Gastrocnemius medialis (tissue), 4 donors: ENCODE results near the gene ATF4. TPM values are rescaled to one million over a fixed set of nuclear protein-coding genes. Genes with fewer than 3 reads are reported as not detected.
A peak's percentile ranks its signal among the peaks of the same experiment; 100 is the strongest.

Experiments used
- ATAC-seq, 2 donors: fragments of 150-250 bp; one replicate each; pipeline ENCODE4 v1.9.1; 2016
- DNase-seq, 2 donors: peaks; one replicate each; pipeline ENCODE4 v3.0.0-alpha.2; 2019
- H3K27ac ChIP-seq, 4 donors: fragments of 200-600 bp; sonication (generic); 1 replicate in 1 of 4; 2 replicates in 3 of 4; pipeline ENCODE4 v1.5.1; 2016 to 2018; ENCODE audit warnings: mild to moderate bottlenecking in 2 of 4, moderate library complexity in 1 of 4
- H3K27me3 ChIP-seq, 3 donors: fragments of 200-600 bp; sonication (generic) in 2 of 3; 1 replicate in 1 of 3; 2 replicates in 2 of 3; pipeline versions ENCODE4 v1.5.1 to v1.6.0; 2016 to 2019; ENCODE audit warnings: mild to moderate bottlenecking in 1 of 3, moderate library complexity in 1 of 3
- H3K36me3 ChIP-seq, 2 donors: fragments of 200-600 bp; sonication (generic) in 1 of 2; one replicate each; pipeline ENCODE4 v1.5.1; 2017 to 2018
- H3K4me1 ChIP-seq, 2 donors: fragments of 200-600 bp; sonication (generic) in 1 of 2; one replicate each; pipeline ENCODE4 v1.5.1; 2016 to 2017; ENCODE audit warnings: mild to moderate bottlenecking in 2 of 2
- H3K4me3 ChIP-seq, 4 donors: fragments of 200-600 bp; sonication (generic) in 3 of 4; 1 replicate in 1 of 4; 2 replicates in 3 of 4; pipeline ENCODE4 v1.5.1; 2016 to 2019; ENCODE audit warnings: mild to moderate bottlenecking in 2 of 4
- H3K9me3 ChIP-seq, 3 donors: fragments of 200-600 bp; sonication (generic) in 2 of 3; 1 replicate in 1 of 3; 2 replicates in 2 of 3; pipeline ENCODE4 v1.5.1; 2016 to 2019
- POLR2A ChIP-seq, 2 donors: fragments of 450-650 bp; IDR thresholded peaks; one replicate each; pipeline ENCODE4 v1.6.1; 2017; ENCODE audit warnings: antibody characterized with exemption in 2 of 2, mild to moderate bottlenecking in 2 of 2, moderate library complexity in 2 of 2
- in situ Hi-C, 4 donors: fragments of 200-750 bp; cut with MboI; loops; one replicate each; pipeline versions ENCODE4 v1.15.0 to v1.8.0; 2017; ENCODE audit warnings: low sequenced_read_pairs in 4 of 4
- intact Hi-C: fragments of 100-400 bp; cut with DNase I; formaldehyde crosslinking; loops from one replicate; pipeline ENCODE4 v1.15.1; 2023; ENCODE audit warnings: low total_unique reads
- total RNA-seq, 4 donors: library from RNA; depleted of rRNA; stranded (reverse); fragments of >200 nt; gene quantifications; one replicate each; pipeline versions ENCODE4 v1.1.0 to v1.2.3, GENCODE V29; 2016
- TF ChIP-seq, protein P1 (sequence below), 5 experiments: fragments of 450-650 bp in 3 of 5; fragments of 200-600 bp in 2 of 5; sonication (generic) in 2 of 5; IDR thresholded peaks in 4 of 5; conservative IDR thresholded peaks in 1 of 5; 1 replicate in 4 of 5; 2 replicates in 1 of 5; pipeline ENCODE4 v1.5.1; 2016 to 2019; ENCODE audit warnings: antibody characterized with exemption in 5 of 5, mild to moderate bottlenecking in 3 of 5, moderate library complexity in 3 of 5

The ATF4 gene
- total RNA-seq, 4 donors from 2014 or later: 480 to 666 (median 533) TPM

GRCh38 chr22:39529487-39529851 lies 9.1 kb downstream of the ATF4 start:
- H3K4me1 ChIP-seq: peaks cover 59 to 63% of the 10 kb centered on the region in 2 donors
- peak overlapping the region; percentile 3 to 26 (median 16) for H3K4me3 ChIP-seq
- H3K9me3 ChIP-seq: no peaks in the 10 kb centered on the region
- no peaks in the 10 kb centered on the region for H3K27me3 ChIP-seq
- TF ChIP-seq, protein P1, sequence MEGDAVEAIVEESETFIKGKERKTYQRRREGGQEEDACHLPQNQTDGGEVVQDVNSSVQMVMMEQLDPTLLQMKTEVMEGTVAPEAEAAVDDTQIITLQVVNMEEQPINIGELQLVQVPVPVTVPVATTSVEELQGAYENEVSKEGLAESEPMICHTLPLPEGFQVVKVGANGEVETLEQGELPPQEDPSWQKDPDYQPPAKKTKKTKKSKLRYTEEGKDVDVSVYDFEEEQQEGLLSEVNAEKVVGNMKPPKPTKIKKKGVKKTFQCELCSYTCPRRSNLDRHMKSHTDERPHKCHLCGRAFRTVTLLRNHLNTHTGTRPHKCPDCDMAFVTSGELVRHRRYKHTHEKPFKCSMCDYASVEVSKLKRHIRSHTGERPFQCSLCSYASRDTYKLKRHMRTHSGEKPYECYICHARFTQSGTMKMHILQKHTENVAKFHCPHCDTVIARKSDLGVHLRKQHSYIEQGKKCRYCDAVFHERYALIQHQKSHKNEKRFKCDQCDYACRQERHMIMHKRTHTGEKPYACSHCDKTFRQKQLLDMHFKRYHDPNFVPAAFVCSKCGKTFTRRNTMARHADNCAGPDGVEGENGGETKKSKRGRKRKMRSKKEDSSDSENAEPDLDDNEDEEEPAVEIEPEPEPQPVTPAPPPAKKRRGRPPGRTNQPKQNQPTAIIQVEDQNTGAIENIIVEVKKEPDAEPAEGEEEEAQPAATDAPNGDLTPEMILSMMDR (IDR thresholded peaks at IDR 0.05 in 4 of 5, conservative IDR thresholded peaks at IDR 0.05 in 1 of 5): peak in 1 of 5 experiments; percentile 8
- no peak for TF ChIP-seq POLR2A (IDR thresholded peaks at IDR 0.05)
- intact Hi-C loops: loop anchor here (1.0 to 10.0 kb wide), 9 partner anchors 36 to 1925 kb away; partner anchors contain the start of genes GGA1, MRTFA and SUN2
- DNase-seq (no peak), ATAC-seq (no peak)
- in situ Hi-C loops: loop anchor here in 3 of 4 donors (25.0 kb wide), 3 partner anchors 508 to 833 kb away; partner anchors contain the start of genes ADSL (in 2 of the 3) and SGSM3 (in 1 of the 3)
- H3K27ac ChIP-seq: peak overlapping the region; percentile 17 to 95 (median 79)
- peaks cover 0 to 5% of the 10 kb centered on the region in 2 donors for H3K36me3 ChIP-seq

- peaks cover 0 to 5% of the 10 kb centered on the region in 2 donors for H3K36me3 ChIP-seq
- H3K4me1 ChIP-seq: peaks cover 53 to 59% of the 10 kb centered on the region in 2 donors
- no peaks in the 10 kb centered on the region for H3K27me3 ChIP-seq
- in situ Hi-C loops: loop anchor here in 3 of 4 donors (10.0 to 25.0 kb wide), 5 partner anchors 125 to 832 kb away; partner anchors contain the start of genes ADSL (in 2 of the 3) and SGSM3 (in 1 of the 3)
- ATAC-seq (no peak), DNase-seq (no peak)
- intact Hi-C loops: loop anchor here (5.0 kb wide), 3 partner anchors 378 to 817 kb away; partner anchors contain the start of genes ADSL and CBX7
- no peak overlapping the region for H3K4me3 ChIP-seq
- H3K27ac ChIP-seq: peak overlapping the region in 3 of 4 donors; percentile 92 to 95 (median 94)
- TF ChIP-seq, protein P1 (IDR thresholded peaks at IDR 0.05 in 4 of 5, conservative IDR thresholded peaks at IDR 0.05 in 1 of 5): no peak
- no peak for TF ChIP-seq POLR2A (IDR thresholded peaks at IDR 0.05)
- no peaks in the 10 kb centered on the region for H3K9me3 ChIP-seq
These were observed 9.8 kb downstream of the ATF4 start for GRCh38 chr22:39530116-39530515.

DNA sequence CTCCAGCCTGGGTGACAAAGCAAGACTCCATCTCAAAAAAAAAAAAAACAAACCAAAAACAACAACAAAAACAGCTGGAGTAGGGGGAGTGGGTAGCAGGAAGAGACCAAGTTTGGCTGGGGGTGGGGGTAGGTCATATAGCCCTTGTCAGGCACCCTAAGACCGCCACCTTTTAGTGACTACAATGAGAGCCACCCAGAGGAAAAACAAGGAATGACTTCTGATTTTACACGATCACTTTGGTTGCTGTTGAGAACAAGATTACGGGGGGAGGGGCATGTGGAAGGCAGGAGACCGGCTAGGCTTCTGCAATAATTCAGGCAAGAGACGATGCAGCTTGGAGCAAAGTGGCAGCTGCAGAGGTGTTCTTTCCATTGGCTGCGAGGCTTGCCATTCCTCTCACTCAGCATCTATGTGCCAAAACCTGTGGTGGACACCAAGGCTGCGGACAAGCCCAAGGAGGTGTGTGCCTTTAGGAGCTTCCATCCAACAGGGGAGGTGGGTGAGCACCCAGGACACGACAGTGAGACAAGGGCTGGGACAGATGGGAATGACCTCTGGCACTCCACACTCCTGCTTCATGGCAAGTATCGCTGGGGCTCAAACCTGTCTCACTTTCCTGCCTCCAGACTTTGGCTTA lies 10.4 kb downstream of the ATF4 start:
- DNase-seq: no peak
- no peaks in the 10 kb centered on the region for H3K27me3 ChIP-seq
- intact Hi-C loops (loop anchor here (5.0 kb wide), 3 partner anchors 379 to 816 kb away; partner anchors contain the start of genes ADSL and CBX7), in situ Hi-C loops (loop anchor here in 3 of 4 donors (10.0 to 25.0 kb wide), 5 partner anchors 126 to 831 kb away; partner anchors contain the start of genes ADSL (in 2 of the 3) and SGSM3 (in 1 of the 3))
- H3K4me3 ChIP-seq: peak overlapping the region in 1 of 4 donors; percentile 81
- TF ChIP-seq, protein P1 (IDR thresholded peaks at IDR 0.05 in 4 of 5, conservative IDR thresholded peaks at IDR 0.05 in 1 of 5): peak in 1 of 5 experiments; percentile 16
- TF ChIP-seq POLR2A (IDR thresholded peaks at IDR 0.05): no peak
- H3K4me1 ChIP-seq: peaks cover 49 to 53% of the 10 kb centered on the region in 2 donors
- no peak for ATAC-seq
- peaks cover 0 to 5% of the 10 kb centered on the region in 2 donors for H3K36me3 ChIP-seq
- H3K27ac ChIP-seq: peak overlapping the region; percentile 92 to 98 (median 94)
- H3K9me3 ChIP-seq: no peaks in the 10 kb centered on the region

DNA sequence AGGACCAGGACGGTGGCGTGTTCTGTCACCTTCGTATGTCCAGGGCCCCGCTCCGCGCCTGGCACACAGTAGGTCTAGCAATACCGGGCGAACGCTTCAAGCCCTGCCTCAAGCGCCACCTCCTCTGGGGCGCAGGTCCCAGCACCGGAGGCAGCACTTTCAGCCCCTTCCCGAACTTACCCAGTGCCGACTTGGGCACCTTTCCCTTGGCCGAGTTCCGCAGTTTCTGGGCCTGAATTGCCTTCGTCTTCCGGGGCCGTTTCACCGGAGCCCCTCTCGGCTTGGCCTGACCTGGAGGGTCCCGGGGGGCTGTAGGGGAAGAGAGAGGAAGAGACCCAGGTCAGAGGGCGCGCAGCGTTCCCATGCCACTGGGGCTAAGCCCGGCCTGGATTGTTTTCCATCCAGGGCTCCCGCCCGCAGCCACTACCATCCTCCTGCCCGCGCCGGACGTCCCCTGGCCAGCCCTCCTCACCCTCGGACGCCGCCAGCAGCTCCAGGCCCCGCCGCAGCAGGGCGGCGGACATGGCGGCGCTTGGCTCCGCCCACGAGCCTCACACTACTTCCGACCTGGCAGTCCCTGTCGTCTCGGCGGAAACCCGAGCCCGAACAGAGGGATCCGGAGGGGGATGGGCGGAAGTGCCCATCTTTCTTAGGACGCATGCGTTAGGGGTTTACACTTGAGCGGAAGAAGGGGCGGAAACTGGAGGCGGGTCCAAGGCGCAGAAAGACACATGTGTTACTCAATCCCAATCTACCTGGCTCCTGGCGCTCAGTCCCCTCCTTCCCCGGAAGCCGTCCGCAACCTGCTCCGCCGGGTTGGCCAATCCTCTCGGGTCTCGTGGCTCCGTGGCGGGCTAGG lies 12.1 kb downstream of the ATF4 start, which contains the start of gene RPS19BP1:
TSS of gene RPS19BP1 (minus strand) at position 534 of the 859 bp plus-strand sequence. CDS start at position 524, 10 bp downstream.
- intact Hi-C loops: loop anchor here (1.0 to 5.0 kb wide), 7 partner anchors 12 to 815 kb away; partner anchors contain the start of genes ADSL, ATF4, CBX7 and MIEF1

More for the DNA sequence above, 12.1 kb downstream of the ATF4 start, which contains the start of gene RPS19BP1:
- H3K36me3 ChIP-seq: peaks cover 0 to 5% of the 10 kb centered on the region in 2 donors
- H3K27me3 ChIP-seq: no peaks in the 10 kb centered on the region
- peak within 1 kb of the TSS; percentile 92 to 98 (median 94) for H3K27ac ChIP-seq
- in situ Hi-C loops: loop anchor here in 3 of 4 donors (10.0 to 25.0 kb wide), 5 partner anchors 128 to 830 kb away; partner anchors contain the start of genes ADSL (in 2 of the 3) and SGSM3 (in 1 of the 3)
- ATAC-seq: peak; percentile 93 to 97
- DNase-seq: peak; percentile 99 to 100
- peak; percentile 87 to 94 for TF ChIP-seq POLR2A (IDR thresholded peaks at IDR 0.05)
- TF ChIP-seq, protein P1 (IDR thresholded peaks at IDR 0.05 in 4 of 5, conservative IDR thresholded peaks at IDR 0.05 in 1 of 5): peak in 1 of 5 experiments; percentile 15
- H3K9me3 ChIP-seq: no peaks in the 10 kb centered on the region
- H3K4me3 ChIP-seq: peak within 1 kb of the TSS; percentile 81 to 98 (median 86)
- peaks cover 45 to 48% of the 10 kb centered on the region in 2 donors for H3K4me1 ChIP-seq
